ENCODE measurements around the gene USP48.

Gene USP48

DNA sequence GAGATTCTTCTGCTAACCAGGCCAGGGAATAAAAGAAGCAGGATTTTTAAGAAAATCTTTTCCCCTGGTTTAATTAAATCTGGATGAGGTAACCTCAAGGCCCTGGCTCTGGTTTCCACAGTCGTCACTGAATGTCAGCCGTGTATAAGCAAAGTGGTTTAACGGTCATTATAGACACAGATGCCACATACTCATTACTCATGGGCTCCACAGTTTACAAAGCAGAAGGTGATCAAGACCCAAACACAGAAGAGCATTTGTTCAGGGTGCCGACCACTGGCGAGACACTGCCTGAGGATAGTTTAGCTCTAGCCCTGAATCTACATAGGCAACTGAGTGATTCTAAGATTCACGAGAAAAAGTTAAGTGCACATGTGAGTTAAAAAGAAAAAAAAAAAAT, 86.0 kb downstream of the USP48 start:
- Histone ChIP-seq H3K9me3 (ENCODE audit: control insufficient read depth, low read length) (no peaks in the 10 kb centered on the region), H3K36me3 (ENCODE audit: control insufficient read depth, insufficient read depth, low read length) (peaks cover 71% of the 10 kb centered on the region), H3K4me3 (ENCODE audit: extremely low read depth, insufficient read depth, low read length, poor library complexity, severe bottlenecking) (no peak overlapping the region), H3K4me1 (ENCODE audit: control insufficient read depth, insufficient read depth, low read length, poor library complexity, severe bottlenecking) (no peaks in the 10 kb centered on the region), H3K27ac (ENCODE audit: low read depth, low read length, severe bottlenecking) (no peak overlapping the region)
- WGBS, 2 experiments (ENCODE audit: insufficient coverage in 2 of 2) = 91 to 93% methylated on average over 3 to 6 of the region's 6 CpGs

- no peak overlapping the region for H3K27ac ChIP-seq (ENCODE audit: low read depth, low read length, severe bottlenecking)
- no peak overlapping the region for H3K4me3 ChIP-seq (ENCODE audit: extremely low read depth, insufficient read depth, low read length, poor library complexity, severe bottlenecking)
- no peaks in the 10 kb centered on the region for H3K9me3 ChIP-seq (ENCODE audit: control insufficient read depth, low read length)
- no peaks in the 10 kb centered on the region for H3K4me1 ChIP-seq (ENCODE audit: control insufficient read depth, insufficient read depth, low read length, poor library complexity, severe bottlenecking)
- H3K36me3 ChIP-seq (ENCODE audit: control insufficient read depth, insufficient read depth, low read length) = peaks cover 79% of the 10 kb centered on the region
Measured at GRCh38 chr1:21693732-21694131, 89.2 kb downstream of the USP48 start.

DNA sequence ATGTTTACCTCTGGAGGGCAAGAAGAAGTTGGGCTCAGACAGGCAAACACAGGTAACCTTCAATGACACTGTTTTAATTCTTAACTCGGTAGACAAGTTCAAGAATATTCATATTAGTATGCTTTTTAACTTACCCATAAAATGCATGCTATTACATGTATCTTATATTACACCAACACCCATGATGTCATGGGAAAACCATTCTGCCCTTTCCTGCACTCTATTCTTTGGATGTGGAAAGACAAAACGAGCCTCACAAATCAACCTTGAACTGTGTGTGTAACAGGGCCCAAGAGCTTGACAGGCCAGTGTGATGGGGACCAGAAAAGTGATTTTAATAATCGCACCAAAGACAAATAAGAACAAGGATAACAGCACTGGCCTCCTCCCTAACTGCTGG, 91.2 kb downstream of the USP48 start:
- no peaks in the 10 kb centered on the region for H3K4me1 ChIP-seq (ENCODE audit: control insufficient read depth, insufficient read depth, low read length, poor library complexity, severe bottlenecking)
- no peak overlapping the region for H3K27ac ChIP-seq (ENCODE audit: low read depth, low read length, severe bottlenecking)
- H3K36me3 ChIP-seq (ENCODE audit: control insufficient read depth, insufficient read depth, low read length) = peaks cover 87% of the 10 kb centered on the region
- no peak overlapping the region for H3K4me3 ChIP-seq (ENCODE audit: extremely low read depth, insufficient read depth, low read length, poor library complexity, severe bottlenecking)
- no peaks in the 10 kb centered on the region for H3K9me3 ChIP-seq (ENCODE audit: control insufficient read depth, low read length)
- WGBS, 2 experiments (ENCODE audit: insufficient coverage in 2 of 2) = 80 to 93% methylated on average over 1 to 2 of the region's 3 CpGs

- H3K4me1 ChIP-seq (ENCODE audit: control insufficient read depth, insufficient read depth, low read length, poor library complexity, severe bottlenecking) = no peaks in the 10 kb centered on the region
- WGBS, 2 experiments (ENCODE audit: insufficient coverage in 2 of 2) = 86% methylated on average over 2 of the region's 6 CpGs; no CpG with 5 or more reads in 1 of the 2 experiments
- no peak overlapping the region for H3K4me3 ChIP-seq (ENCODE audit: extremely low read depth, insufficient read depth, low read length, poor library complexity, severe bottlenecking)
- H3K9me3 ChIP-seq (ENCODE audit: control insufficient read depth, low read length) = peaks cover 7% of the 10 kb centered on the region
- H3K36me3 ChIP-seq (ENCODE audit: control insufficient read depth, insufficient read depth, low read length) = peaks cover 92% of the 10 kb centered on the region
- no peak overlapping the region for H3K27ac ChIP-seq (ENCODE audit: low read depth, low read length, severe bottlenecking)
Measured at GRCh38 chr1:21689661-21690372, 93.1 kb downstream of the USP48 start.

DNA sequence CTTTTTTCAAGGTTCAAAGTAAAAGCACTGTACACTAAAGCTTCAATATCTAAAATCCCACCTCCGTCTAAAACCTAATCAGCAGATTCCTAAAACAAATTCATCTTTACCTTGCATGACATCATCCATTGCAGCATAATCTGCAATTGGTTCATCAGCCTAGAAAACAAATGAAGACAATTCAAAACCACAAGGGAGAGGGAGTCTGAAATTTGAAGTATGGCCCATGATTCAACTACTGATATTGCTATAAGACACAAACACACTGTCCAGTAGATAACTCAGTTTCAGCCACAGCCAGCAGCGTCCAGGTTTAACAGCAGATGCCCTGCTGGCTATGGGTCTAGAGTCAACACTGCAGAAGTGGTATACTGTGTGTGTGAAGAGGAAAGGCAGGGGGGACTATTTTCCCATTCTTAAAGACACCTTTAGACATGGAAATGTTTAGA, 95.8 kb downstream of the USP48 start:
- Histone ChIP-seq H3K4me1 (ENCODE audit: control insufficient read depth, insufficient read depth, low read length, poor library complexity, severe bottlenecking) (no peaks in the 10 kb centered on the region), H3K4me3 (ENCODE audit: extremely low read depth, insufficient read depth, low read length, poor library complexity, severe bottlenecking) (no peak overlapping the region), H3K27ac (ENCODE audit: low read depth, low read length, severe bottlenecking) (no peak overlapping the region), H3K36me3 (ENCODE audit: control insufficient read depth, insufficient read depth, low read length) (peaks cover 87% of the 10 kb centered on the region), H3K9me3 (ENCODE audit: control insufficient read depth, low read length) (peaks cover 7% of the 10 kb centered on the region)
- WGBS, 2 experiments (ENCODE audit: insufficient coverage in 2 of 2) = 100% methylated on average over 1 of the region's 2 CpGs

- Histone ChIP-seq H3K27ac (ENCODE audit: low read depth, low read length, severe bottlenecking) (no peak overlapping the region), H3K4me3 (ENCODE audit: extremely low read depth, insufficient read depth, low read length, poor library complexity, severe bottlenecking) (no peak overlapping the region), H3K9me3 (ENCODE audit: control insufficient read depth, low read length) (peaks cover 7% of the 10 kb centered on the region), H3K36me3 (ENCODE audit: control insufficient read depth, insufficient read depth, low read length) (peaks cover 87% of the 10 kb centered on the region), H3K4me1 (ENCODE audit: control insufficient read depth, insufficient read depth, low read length, poor library complexity, severe bottlenecking) (no peaks in the 10 kb centered on the region)
- 90 to 92% methylated on average over 2 of the region's 4 CpGs for WGBS, 2 experiments (ENCODE audit: insufficient coverage in 2 of 2)
Measured at GRCh38 chr1:21685946-21686678, 96.8 kb downstream of the USP48 start.

DNA sequence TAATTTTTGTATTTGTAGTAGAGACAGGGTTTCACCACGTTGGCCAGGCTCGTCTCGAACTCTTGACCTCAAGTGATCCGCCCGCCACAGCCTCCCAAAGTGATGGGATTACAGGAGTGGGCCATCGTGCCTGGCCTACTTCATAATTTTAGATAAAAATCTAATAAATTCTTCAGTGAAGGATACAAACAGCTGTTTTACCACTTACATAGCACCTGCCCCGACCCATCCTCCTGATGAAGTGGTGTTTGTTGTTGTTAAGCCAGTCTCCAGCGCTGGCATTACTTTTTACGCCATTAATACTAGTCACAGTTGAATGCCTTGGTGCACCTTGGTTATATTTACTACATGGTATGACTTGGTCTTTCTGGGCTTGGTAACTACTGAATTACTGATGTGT, 101.5 kb downstream of the USP48 start:
- no peak overlapping the region for H3K27ac ChIP-seq (ENCODE audit: low read depth, low read length, severe bottlenecking)
- peaks cover 7% of the 10 kb centered on the region for H3K9me3 ChIP-seq (ENCODE audit: control insufficient read depth, low read length)
- H3K4me1 ChIP-seq (ENCODE audit: control insufficient read depth, insufficient read depth, low read length, poor library complexity, severe bottlenecking) = peaks cover under 1% of the 10 kb centered on the region
- H3K4me3 ChIP-seq (ENCODE audit: extremely low read depth, insufficient read depth, low read length, poor library complexity, severe bottlenecking) = no peak overlapping the region
- H3K36me3 ChIP-seq (ENCODE audit: control insufficient read depth, insufficient read depth, low read length) = peaks cover 78% of the 10 kb centered on the region
- 100% methylated on average over 3 of the region's 9 CpGs; no CpG with 5 or more reads in 1 of the 2 experiments for WGBS, 2 experiments (ENCODE audit: insufficient coverage in 2 of 2)

DNA sequence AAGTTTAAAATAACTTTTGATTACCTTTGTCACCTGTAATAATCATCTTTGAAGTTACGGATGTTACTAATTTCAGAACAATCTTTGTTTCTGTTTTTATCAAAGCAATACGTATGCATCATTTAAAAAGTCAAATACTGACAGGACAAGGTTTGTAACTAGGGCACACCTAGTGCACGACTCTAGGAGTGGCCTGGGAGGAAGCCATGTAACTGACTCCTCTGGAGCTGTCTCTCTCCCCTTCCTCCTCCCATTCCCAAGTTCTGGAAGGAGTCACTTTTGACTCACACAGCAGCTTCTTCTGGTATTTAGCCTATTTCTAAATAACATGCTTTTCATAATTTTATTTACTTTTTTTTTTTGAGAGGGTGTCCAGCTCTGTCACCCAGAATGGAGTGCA, 102.0 kb downstream of the USP48 start:
- no peak overlapping the region for H3K27ac ChIP-seq (ENCODE audit: low read depth, low read length, severe bottlenecking)
- H3K4me1 ChIP-seq (ENCODE audit: control insufficient read depth, insufficient read depth, low read length, poor library complexity, severe bottlenecking) = peaks cover 4% of the 10 kb centered on the region
- peaks cover 7% of the 10 kb centered on the region for H3K9me3 ChIP-seq (ENCODE audit: control insufficient read depth, low read length)
- no peak overlapping the region for H3K4me3 ChIP-seq (ENCODE audit: extremely low read depth, insufficient read depth, low read length, poor library complexity, severe bottlenecking)
- H3K36me3 ChIP-seq (ENCODE audit: control insufficient read depth, insufficient read depth, low read length) = peaks cover 73% of the 10 kb centered on the region
- 63 to 95% methylated on average over 1 to 3 of the region's 3 CpGs for WGBS, 2 experiments (ENCODE audit: insufficient coverage in 2 of 2)

DNA sequence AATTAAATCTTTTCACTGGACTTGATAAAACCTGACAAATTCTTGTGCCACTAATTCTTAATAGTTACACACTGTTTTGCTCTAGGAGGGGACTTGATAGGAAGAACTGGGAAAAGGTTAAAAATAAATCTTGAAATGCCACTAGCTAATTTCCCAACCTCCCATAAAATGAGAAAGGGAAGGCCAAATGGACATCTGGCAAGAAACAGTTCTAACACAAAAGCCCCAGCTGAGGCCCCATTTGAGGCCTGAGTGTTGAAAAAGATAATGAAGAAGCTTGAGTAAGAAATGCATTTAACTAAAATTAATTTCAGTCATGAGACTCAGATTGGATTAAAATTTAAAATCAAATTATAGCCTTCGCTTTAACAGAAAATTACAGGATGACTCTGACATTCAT, 102.6 kb downstream of the USP48 start:
- Histone ChIP-seq H3K27ac (ENCODE audit: low read depth, low read length, severe bottlenecking) (no peak overlapping the region), H3K36me3 (ENCODE audit: control insufficient read depth, insufficient read depth, low read length) (peaks cover 68% of the 10 kb centered on the region), H3K4me3 (ENCODE audit: extremely low read depth, insufficient read depth, low read length, poor library complexity, severe bottlenecking) (no peak overlapping the region), H3K9me3 (ENCODE audit: control insufficient read depth, low read length) (peaks cover 2% of the 10 kb centered on the region), H3K4me1 (ENCODE audit: control insufficient read depth, insufficient read depth, low read length, poor library complexity, severe bottlenecking) (peaks cover 4% of the 10 kb centered on the region)
- WGBS, 2 experiments (ENCODE audit: insufficient coverage in 2 of 2) = no CpG with 5 or more reads among the region's 1 CpG

DNA sequence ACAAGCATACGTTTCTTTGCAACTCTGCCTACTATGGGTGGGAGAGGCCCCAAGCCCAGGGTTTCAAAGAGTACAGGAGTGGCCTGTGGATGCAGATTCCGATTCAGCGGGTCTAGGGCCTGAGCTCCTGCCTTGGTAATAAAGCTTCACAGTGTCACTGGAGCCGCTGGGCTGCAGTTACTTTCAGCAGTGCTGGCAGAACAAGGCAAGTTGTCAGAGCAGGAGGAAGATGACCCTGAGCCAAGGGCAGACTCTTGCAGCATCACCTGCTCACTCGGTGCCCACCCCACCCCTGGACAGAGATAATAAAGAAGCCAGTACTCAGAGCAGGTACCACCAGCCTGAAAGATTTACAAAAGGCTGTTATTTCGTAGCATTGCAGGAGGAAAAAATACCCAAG, 105.8 kb downstream of the USP48 start:
- 92 to 93% methylated on average over 4 to 5 of the region's 6 CpGs for WGBS, 2 experiments (ENCODE audit: insufficient coverage in 2 of 2)
- no peak overlapping the region for H3K4me3 ChIP-seq (ENCODE audit: extremely low read depth, insufficient read depth, low read length, poor library complexity, severe bottlenecking)
- peaks cover 13% of the 10 kb centered on the region for H3K4me1 ChIP-seq (ENCODE audit: control insufficient read depth, insufficient read depth, low read length, poor library complexity, severe bottlenecking)
- H3K27ac ChIP-seq (ENCODE audit: low read depth, low read length, severe bottlenecking) = no peak overlapping the region
- no peaks in the 10 kb centered on the region for H3K9me3 ChIP-seq (ENCODE audit: control insufficient read depth, low read length)
- peaks cover 46% of the 10 kb centered on the region for H3K36me3 ChIP-seq (ENCODE audit: control insufficient read depth, insufficient read depth, low read length)

DNA sequence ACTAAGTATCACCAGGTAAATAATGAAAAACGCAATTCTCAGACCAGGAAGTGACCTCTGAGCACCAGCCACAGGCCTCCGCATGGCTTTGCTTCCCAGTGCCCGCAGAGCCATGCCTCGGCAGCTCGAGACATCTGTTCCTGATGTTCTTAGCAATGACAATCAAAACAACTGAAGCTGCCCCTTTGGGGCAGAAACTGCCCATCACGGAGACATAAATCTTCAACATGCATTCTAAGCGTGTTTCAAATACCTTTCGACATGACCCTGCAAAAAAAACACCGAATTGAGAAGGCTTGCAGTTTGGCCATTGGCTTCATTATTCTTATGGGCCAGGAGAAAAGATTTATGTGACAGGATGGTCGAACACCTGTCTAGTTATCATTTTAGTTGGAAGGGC, 108.0 kb downstream of the USP48 start:
- Histone ChIP-seq H3K4me3 (ENCODE audit: extremely low read depth, insufficient read depth, low read length, poor library complexity, severe bottlenecking) (no peak overlapping the region), H3K27ac (ENCODE audit: low read depth, low read length, severe bottlenecking) (no peak overlapping the region), H3K4me1 (ENCODE audit: control insufficient read depth, insufficient read depth, low read length, poor library complexity, severe bottlenecking) (peaks cover 13% of the 10 kb centered on the region), H3K9me3 (ENCODE audit: control insufficient read depth, low read length) (no peaks in the 10 kb centered on the region), H3K36me3 (ENCODE audit: control insufficient read depth, insufficient read depth, low read length) (peaks cover 28% of the 10 kb centered on the region)
- 96 to 98% methylated on average over 9 of the region's 10 CpGs for WGBS, 2 experiments (ENCODE audit: insufficient coverage in 2 of 2)

Measured in mesodermal cell (in vitro differentiated cells).